ENCODE data around the gene RND3.
A peak's percentile ranks its signal among the peaks of the same experiment; 100 is the strongest.

RND3 gene

GRCh38 chr2:150520887-150521664, 33.6 kb upstream of the RND3 start:
- peak overlapping the region; percentile 60 for H3K27ac ChIP-seq
- in situ Hi-C loops (cut with HindIII; ENCODE audit: low pct_ligation_motif_present, low sequenced_read_pairs), result no loop called here
- peak; percentile 66 for DNase-seq

GRCh38 chr2:150520033-150520432, 32.6 kb upstream of the RND3 start:
- Histone ChIP-seq H3K27ac (no peak overlapping the region), H3K27me3 (replicated peaks) (no peaks in the 10 kb centered on the region), H3K36me3 (replicated peaks) (no peaks in the 10 kb centered on the region), H3K4me3 (ENCODE audit: low read depth, low read length) (no peak overlapping the region)
- in situ Hi-C loops (cut with HindIII; ENCODE audit: low pct_ligation_motif_present, low sequenced_read_pairs), result no loop called here
- no peak for DNase-seq
- TF ChIP-seq CTCF (IDR thresholded peaks at IDR 0.05; ENCODE audit: low read depth, low read length, missing control alignments), result no peak

More at GRCh38 chr2:150520887-150521664, 33.6 kb upstream of the RND3 start:
- no peak for TF ChIP-seq CTCF (IDR thresholded peaks at IDR 0.05; ENCODE audit: low read depth, low read length, missing control alignments)
- Histone ChIP-seq H3K4me3 (ENCODE audit: low read depth, low read length) (no peak overlapping the region), H3K27me3 (replicated peaks) (no peaks in the 10 kb centered on the region), H3K36me3 (replicated peaks) (no peaks in the 10 kb centered on the region)

GRCh38 chr2:150517951-150518680, 30.6 kb upstream of the RND3 start:
- Histone ChIP-seq H3K4me3 (ENCODE audit: low read depth, low read length) (no peak overlapping the region), H3K36me3 (replicated peaks) (no peaks in the 10 kb centered on the region), H3K27me3 (replicated peaks) (no peaks in the 10 kb centered on the region), H3K27ac (peak overlapping the region; percentile 23)
- in situ Hi-C loops (cut with HindIII; ENCODE audit: low pct_ligation_motif_present, low sequenced_read_pairs), result no loop called here
- no peak for TF ChIP-seq CTCF (IDR thresholded peaks at IDR 0.05; ENCODE audit: low read depth, low read length, missing control alignments)
- DNase-seq, result peak; percentile 62

- DNase-seq, result no peak
- Histone ChIP-seq H3K36me3 (replicated peaks) (no peaks in the 10 kb centered on the region), H3K27me3 (replicated peaks) (no peaks in the 10 kb centered on the region)
These were observed 26.2 kb upstream of the RND3 start for GRCh38 chr2:150513647-150514046.

GRCh38 chr2:150508497-150509137, 21.1 kb upstream of the RND3 start:
- no peak for TF ChIP-seq CTCF (IDR thresholded peaks at IDR 0.05; ENCODE audit: low read depth, low read length, missing control alignments)

More at GRCh38 chr2:150513647-150514046, 26.2 kb upstream of the RND3 start:
- in situ Hi-C loops (cut with HindIII; ENCODE audit: low pct_ligation_motif_present, low sequenced_read_pairs), result no loop called here
- Histone ChIP-seq H3K4me3 (ENCODE audit: low read depth, low read length) (no peak overlapping the region), H3K27ac (peak overlapping the region; percentile 2)
- no peak for TF ChIP-seq CTCF (IDR thresholded peaks at IDR 0.05; ENCODE audit: low read depth, low read length, missing control alignments)

More at GRCh38 chr2:150508497-150509137, 21.1 kb upstream of the RND3 start:
- Histone ChIP-seq H3K4me3 (ENCODE audit: low read depth, low read length) (no peak overlapping the region), H3K27me3 (replicated peaks) (no peaks in the 10 kb centered on the region), H3K36me3 (replicated peaks) (no peaks in the 10 kb centered on the region), H3K27ac (no peak overlapping the region)
- in situ Hi-C loops (cut with HindIII; ENCODE audit: low pct_ligation_motif_present, low sequenced_read_pairs), result no loop called here
- no peak for DNase-seq
